Gastrocnemius medialis (tissue), 4 donors: ENCODE results near the gene GNAQ.

Experiments used
- CTCF ChIP-seq, 5 experiments: fragments of 450-650 bp in 3 of 5; fragments of 200-600 bp in 2 of 5; sonication (generic) in 2 of 5; IDR thresholded peaks in 4 of 5; conservative IDR thresholded peaks in 1 of 5; 1 replicate in 4 of 5; 2 replicates in 1 of 5; pipeline ENCODE4 v1.5.1; 2016 to 2019; ENCODE audit warnings: antibody characterized with exemption in 5 of 5, mild to moderate bottlenecking in 3 of 5, moderate library complexity in 3 of 5
- POLR2A ChIP-seq, 2 donors: fragments of 450-650 bp; IDR thresholded peaks; one replicate each; pipeline ENCODE4 v1.6.1; 2017; ENCODE audit warnings: antibody characterized with exemption in 2 of 2, mild to moderate bottlenecking in 2 of 2, moderate library complexity in 2 of 2

- no peak for TF ChIP-seq CTCF (IDR thresholded peaks at IDR 0.05 in 4 of 5, conservative IDR thresholded peaks at IDR 0.05 in 1 of 5)
- no peak for TF ChIP-seq POLR2A (IDR thresholded peaks at IDR 0.05)
Measured at GRCh38 chr9:78064075-78064474, 32.5 kb upstream of the GNAQ start.
